Peyer's patch (tissue), 4 donors: ENCODE measurements around the gene PCIF1.

ENCODE experiments used
- CTCF ChIP-seq, 6 experiments: fragments of 450-650 bp in 4 of 6; fragments of 200-600 bp in 2 of 6; sonication (generic) in 1 of 6; IDR thresholded peaks; one replicate each; pipeline ENCODE4 v1.5.1; 2017 to 2019; ENCODE audit warnings: antibody characterized with exemption in 6 of 6, mild to moderate bottlenecking in 3 of 6, moderate library complexity in 1 of 6
- POLR2A ChIP-seq, 2 donors: fragments of 450-650 bp; IDR thresholded peaks; one replicate each; pipeline ENCODE4 v1.5.1; 2017; ENCODE audit warnings: antibody characterized with exemption in 2 of 2, mild to moderate bottlenecking in 2 of 2, moderate library complexity in 2 of 2

GRCh38 chr20:45994761-45995493 lies 60.4 kb downstream of the PCIF1 start:
- no peak for TF ChIP-seq CTCF (IDR thresholded peaks at IDR 0.05)
- TF ChIP-seq POLR2A (IDR thresholded peaks at IDR 0.05), result no peak
